Endothelial cell of umbilical vein (primary cell): Measurements from ENCODE around the gene KRTAP4-8. TPM values are rescaled to one million over a fixed set of nuclear protein-coding genes. Genes with fewer than 3 reads are reported as not detected.
"Not testable (repeated sequence)": the region's sequence is repeated elsewhere in the genome, so short reads cannot be mapped to it uniquely, and the experiment has no call there.

Source experiments
- BruUV-seq: library from RNA; stranded (reverse); fragments of 400-500 nt; replicated peaks from 2 replicates; lab custom pipeline; 2021; lab: Mats Ljungman, UMichigan
- CTCF ChIA-PET: fragments of 300-600, 350-600 bp; sonication (Branson Sonifier 250); formaldehyde crosslinking; loops from one replicate; lab custom pipeline; 2021; ENCODE audit warnings: antibody characterized with exemption, inconsistent platforms; lab: Charles Lee
- POLR2A ChIA-PET: fragments of 300-600, 350-600 bp; sonication (Branson Sonifier 250); formaldehyde crosslinking; loops from one replicate; lab custom pipeline; 2021; ENCODE audit warnings: antibody characterized with exemption, inconsistent platforms; lab: Charles Lee
- DNase-seq: peaks from one replicate; pipeline ENCODE4 v3.0.0-alpha.2; 2011; ENCODE audit warnings: low read depth, low spot score
- FAIRE-seq: peaks from 2 replicates; lab custom pipeline; 2011; peaks lifted over from hg19 to GRCh38; lab: Jason Lieb, UNC
- H2AFZ ChIP-seq: 2 replicates; pipeline ENCODE4 v1.6.0; 2012; ENCODE audit warnings: low read depth, low read length, control low read depth, inconsistent platforms
- H3K27ac ChIP-seq: 2 replicates; pipeline ENCODE4 v1.5.1; 2011; ENCODE audit warnings: low read depth, mild to moderate bottlenecking, control low read depth, low read length, moderate library complexity; ENCODE audit not compliant: insufficient read depth
- H3K27me3 ChIP-seq, 2 experiments: 2 replicates each; pipeline versions ENCODE4 v1.6.0 to v1.6.1; 2011; ENCODE audit warnings: low read length in 2 of 2, mixed read lengths in 1 of 2; ENCODE audit not compliant: control insufficient read depth in 2 of 2, insufficient read depth in 2 of 2
- H3K36me3 ChIP-seq, 2 experiments: 2 replicates in 1 of 2; 3 replicates in 1 of 2; pipeline ENCODE4 v1.5.1; 2011; ENCODE audit warnings: low read length in 2 of 2, mild to moderate bottlenecking in 1 of 2, moderate library complexity in 1 of 2; ENCODE audit not compliant: control insufficient read depth in 2 of 2, insufficient read depth in 2 of 2; ENCODE audit errors: extremely low read depth in 1 of 2
- H3K4me1 ChIP-seq: 3 replicates; pipeline ENCODE4 v1.5.1; 2011; ENCODE audit warnings: mild to moderate bottlenecking, low read length; ENCODE audit not compliant: control insufficient read depth, insufficient read depth; ENCODE audit errors: extremely low read depth
- H3K4me2 ChIP-seq: 2 replicates; pipeline ENCODE4 v1.6.1; 2011; ENCODE audit warnings: low read length, control low read depth, mixed read lengths; ENCODE audit not compliant: insufficient read depth
- H3K4me3 ChIP-seq, 3 experiments: fragments of 200-600 bp in 1 of 3; sonication (generic), shearing (Covaris generic) in 1 of 3; replicated peaks in 1 of 3; 2 replicates each; pipeline ENCODE4 v1.5.1; 2011 to 2016; ENCODE audit warnings: control low read depth in 3 of 3, low read length in 3 of 3, mild to moderate bottlenecking in 2 of 3, inconsistent platforms in 1 of 3, low read depth in 1 of 3, moderate library complexity in 1 of 3; ENCODE audit not compliant: insufficient read depth in 1 of 3
- H3K79me2 ChIP-seq: 2 replicates; pipeline ENCODE4 v1.6.0; 2012; ENCODE audit warnings: low read length, inconsistent platforms; ENCODE audit not compliant: control insufficient read depth, insufficient read depth
- H3K9ac ChIP-seq: replicated peaks from 2 replicates; pipeline ENCODE3; 2011; ENCODE audit warnings: low read length, control low read depth; ENCODE audit not compliant: insufficient read depth; ENCODE audit errors: extremely low read depth
- H3K9me1 ChIP-seq: replicated peaks from 3 replicates; pipeline ENCODE4 v1.6.0; 2011; ENCODE audit warnings: mild to moderate bottlenecking, low read length; ENCODE audit not compliant: control insufficient read depth, insufficient read depth; ENCODE audit errors: extremely low read depth
- H3K9me3 ChIP-seq: replicated peaks from 2 replicates; pipeline ENCODE4 v1.5.1; 2012; ENCODE audit warnings: low read length, inconsistent platforms; ENCODE audit not compliant: control insufficient read depth, insufficient read depth
- H4K20me1 ChIP-seq: replicated peaks from 2 replicates; pipeline ENCODE3; 2011; ENCODE audit warnings: mild to moderate bottlenecking, low read length; ENCODE audit not compliant: control insufficient read depth, insufficient read depth; ENCODE audit errors: extremely low read depth
- CTCF ChIP-seq, 2 donors: IDR thresholded peaks; 1 replicate in 1 of 2; 2 replicates in 1 of 2; pipeline ENCODE4 v1.5.1; 2011; ENCODE audit warnings: low read length in 2 of 2, mild to moderate bottlenecking in 2 of 2, moderate library complexity in 2 of 2, control low read depth in 1 of 2, inconsistent platforms in 1 of 2, low read depth in 1 of 2; ENCODE audit not compliant: insufficient read depth in 1 of 2; ENCODE audit errors: extremely low read depth in 1 of 2
- EZH2 ChIP-seq: IDR thresholded peaks from 2 replicates; pipeline ENCODE4 v1.6.1; 2012; ENCODE audit warnings: borderline replicate concordance, low read depth, mild to moderate bottlenecking, moderate library complexity, low read length, inconsistent platforms; ENCODE audit not compliant: severe bottlenecking
- FOS ChIP-seq: IDR thresholded peaks from 2 replicates; pipeline ENCODE4 v1.6.1; 2011; ENCODE audit warnings: mild to moderate bottlenecking, low read length, moderate library complexity, borderline replicate concordance; ENCODE audit not compliant: insufficient read depth
- JUN ChIP-seq: IDR thresholded peaks from 2 replicates; pipeline ENCODE4 v1.6.1; 2011; ENCODE audit warnings: borderline replicate concordance, low read depth; ENCODE audit not compliant: insufficient read length, insufficient read depth
- MAX ChIP-seq: IDR thresholded peaks from 2 replicates; pipeline ENCODE4 v1.6.1; 2011; ENCODE audit not compliant: insufficient read depth, insufficient read length
- MYC ChIP-seq: IDR thresholded peaks from one replicate; pipeline ENCODE4 v1.6.1; 2011; ENCODE audit warnings: mild to moderate bottlenecking, low read depth, low read length
- POLR2AphosphoS5 ChIP-seq: IDR thresholded peaks from 2 replicates; pipeline ENCODE4 v1.6.1; 2012; ENCODE audit warnings: low read depth, mild to moderate bottlenecking, control low read depth, low read length, moderate library complexity; ENCODE audit not compliant: insufficient read depth
- dilution Hi-C: fragments of 300-500 bp; cut with MboI; formaldehyde crosslinking; loops from one replicate; pipeline ENCODE4 v1.15.0; 2019; ENCODE audit warnings: low sequenced_read_pairs; ENCODE audit not compliant: extremely low pct_ligation_motif_present
- intact Hi-C: fragments of 100-400 bp; cut with micrococcal nuclease; formaldehyde crosslinking; loops from one replicate; pipeline ENCODE4 v1.10.0; 2022
- polyA plus RNA-seq, 4 experiments: library from polyadenylated mRNA; depleted of rRNA in 3 of 4; stranded (reverse) in 3 of 4; unstranded in 1 of 4; fragments of >200 nt; gene quantifications; 2 replicates each; pipeline versions ENCODE4 v1.2.1 to v1.2.3, GENCODE V29; 2011 to 2012; ENCODE audit warnings: missing spikeins in 1 of 4
- total RNA-seq: library from RNA; stranded (reverse); gene quantifications from 2 replicates; pipeline ENCODE4 v1.2.3, GENCODE V29; 2021

Gene KRTAP4-8
- total and polyA plus RNA-seq, 2 donors (not counting 3 experiments of a cell fraction or from before 2014, with no cell fraction given): not detected

- peaks cover 0 to 2% of the 10 kb centered on the region in 2 experiments for H3K27me3 ChIP-seq
- no peak overlapping the region for H3K27ac ChIP-seq
- no peak overlapping the region for H2AFZ ChIP-seq
- no peak overlapping the region for H3K4me2 ChIP-seq
- POLR2A ChIA-PET: no interaction called here
- H4K20me1 ChIP-seq: no peaks in the 10 kb centered on the region
- no peak for DNase-seq
- H3K79me2 ChIP-seq: no peaks in the 10 kb centered on the region
- no peaks in the 10 kb centered on the region for H3K4me1 ChIP-seq
- no TSS peak for BruUV-seq
- H3K4me3 ChIP-seq: no peak overlapping the region
- H3K9ac ChIP-seq: no peak overlapping the region
- intact Hi-C loops (no loop called here), dilution Hi-C loops (no loop called here)
- TF ChIP-seq MAX: no peak
- no peak for TF ChIP-seq FOS
- no peak for TF ChIP-seq EZH2
- no peak for TF ChIP-seq MYC
- TF ChIP-seq CTCF (IDR thresholded peaks at IDR 0.05; ENCODE audit: extremely low read depth in 1 of 2, insufficient read depth in 1 of 2, low read depth in 1 of 2, low read length in 2 of 2): no peak
- no peak for TF ChIP-seq JUN
- no peak for TF ChIP-seq POLR2AphosphoS5
- CTCF ChIA-PET: interaction anchor here (1.6 kb wide), 1 partner anchor 49 kb away, joined by 3 read pairs; the partner anchor contains the start of gene KRTAP2-3
- FAIRE-seq: no peak
- H3K9me3 ChIP-seq: no peaks in the 10 kb centered on the region
- no peaks in the 10 kb centered on the region for H3K9me1 ChIP-seq
- no peaks in the 10 kb centered on the region for H3K36me3 ChIP-seq
These were observed 10.1 kb upstream of the KRTAP4-8 start for GRCh38 chr17:41107941-41108450.

- intact Hi-C loops, H3K9me1 ChIP-seq, H3K9me3 ChIP-seq, H3K4me2 ChIP-seq, H3K27me3 ChIP-seq, DNase-seq, H3K36me3 ChIP-seq, H3K79me2 ChIP-seq, CTCF ChIA-PET, FAIRE-seq, H3K4me1 ChIP-seq, H2AFZ ChIP-seq, POLR2A ChIA-PET, dilution Hi-C loops, BruUV-seq, H4K20me1 ChIP-seq, H3K4me3 ChIP-seq, H3K9ac ChIP-seq, H3K27ac ChIP-seq: not testable (repeated sequence)
These were observed 7.4 kb upstream of the KRTAP4-8 start, which contains the start of gene KRTAP4-9 for GRCh38 chr17:41105347-41105746. KRTAP4-9 (plus strand) TSS chr17:41105389; CDS start chr17:41105389, 0 bp downstream.
